ENCODE data around the gene CCDC60.

Gene CCDC60

DNA sequence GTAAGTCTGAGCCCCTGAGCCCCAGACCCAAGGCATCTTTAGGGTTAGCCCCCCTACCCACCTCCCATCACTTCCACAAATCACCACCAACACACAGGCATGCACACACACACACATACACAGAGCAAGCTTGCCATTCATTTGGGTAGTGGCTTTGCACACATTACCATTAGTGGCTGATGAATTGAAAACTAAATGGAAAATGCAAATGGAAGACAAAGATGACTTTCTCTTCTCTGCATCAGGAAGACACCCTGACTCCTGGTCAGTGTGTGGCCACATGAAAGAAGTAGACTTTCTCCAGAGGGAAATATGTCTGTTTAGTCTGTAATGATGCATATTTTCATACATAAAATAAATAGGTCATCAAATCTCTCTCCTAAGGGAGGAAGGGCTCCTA lies 55.2 kb downstream of the CCDC60 start:
- DNase-seq (ENCODE audit: low spot score), result no peak

DNA sequence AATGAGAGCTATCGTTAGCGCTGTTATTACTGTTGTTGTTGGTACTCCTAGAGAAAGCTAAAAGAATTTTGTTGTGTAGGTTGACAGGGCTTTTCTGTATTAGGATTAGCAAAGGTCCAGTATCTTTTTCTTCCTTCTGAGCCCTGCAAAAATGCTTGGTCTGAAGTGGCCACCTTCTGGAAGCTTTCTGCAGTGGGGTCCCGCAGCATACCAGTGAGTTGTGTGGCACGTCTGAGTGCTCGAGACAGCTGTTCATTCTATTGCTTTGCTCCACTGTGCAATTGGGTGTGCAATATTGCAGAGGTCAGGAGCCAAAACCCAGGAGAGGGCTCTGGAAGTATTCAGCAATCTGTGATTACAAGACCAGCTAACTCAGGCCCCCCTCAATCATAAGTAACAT lies 57.1 kb downstream of the CCDC60 start:
- no peak for DNase-seq (ENCODE audit: low spot score)

DNA sequence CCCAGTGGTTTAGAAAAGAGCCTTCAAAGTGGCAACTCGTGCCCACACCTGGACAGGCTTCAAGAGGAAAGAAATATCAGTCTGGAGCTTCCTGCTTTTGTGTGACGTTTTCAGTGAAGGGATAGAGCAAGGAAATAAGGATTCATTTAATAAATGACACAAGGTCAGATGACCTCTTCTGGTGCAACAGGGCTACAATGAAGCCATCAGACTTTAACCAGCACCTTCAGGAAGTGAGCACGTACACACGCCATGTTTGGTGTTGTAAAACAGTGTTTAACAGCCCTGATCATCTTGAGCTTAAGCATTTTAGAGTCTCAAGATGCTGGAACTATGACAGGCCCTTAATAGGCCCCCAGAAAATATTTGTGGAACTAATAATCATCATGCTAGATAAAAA lies 59.1 kb downstream of the CCDC60 start:
- no peak for DNase-seq (ENCODE audit: low spot score)

DNA sequence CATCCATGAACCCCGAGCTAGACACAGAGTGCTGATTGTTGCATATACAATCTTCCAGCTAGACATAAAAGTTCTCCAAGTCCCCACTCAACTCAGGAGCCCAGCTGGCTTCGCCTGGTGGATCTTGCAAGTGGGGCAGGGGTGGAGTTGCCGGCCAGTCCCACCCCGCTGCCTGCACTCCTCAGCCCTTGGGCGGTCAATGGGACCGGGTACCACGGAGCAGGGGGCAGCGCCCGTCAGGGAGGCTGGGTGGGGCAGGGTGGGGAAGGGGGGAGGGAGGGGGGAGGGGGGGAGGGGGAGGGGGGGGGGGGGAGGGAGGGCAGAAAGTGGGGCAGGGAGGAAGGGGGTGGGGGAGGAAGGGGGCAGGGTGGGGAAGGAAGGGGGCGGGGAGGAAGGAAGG lies 63.0 kb downstream of the CCDC60 start:
- DNase-seq (ENCODE audit: low spot score), result no peak

DNA sequence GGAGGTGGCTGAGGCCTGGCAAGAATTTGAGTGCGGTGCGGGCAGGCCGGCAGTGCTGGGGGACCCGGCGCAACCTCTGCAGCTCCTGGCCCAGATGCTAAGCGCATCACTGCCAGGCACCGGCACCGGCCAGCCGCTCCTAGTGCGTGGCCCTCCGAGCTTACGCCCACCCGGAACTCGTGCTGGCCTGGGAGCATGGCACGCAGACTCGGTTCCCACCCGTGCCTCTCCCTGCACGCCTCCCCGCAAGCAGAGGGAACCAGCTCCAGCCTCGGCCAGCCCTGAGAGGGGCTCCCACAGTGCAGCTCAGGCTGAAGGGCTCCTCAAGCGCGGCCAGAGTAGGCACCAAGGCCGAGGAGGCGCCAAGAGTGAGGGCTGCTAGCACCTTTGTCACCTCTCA lies 63.7 kb downstream of the CCDC60 start:
- DNase-seq (ENCODE audit: low spot score), result no peak

DNA sequence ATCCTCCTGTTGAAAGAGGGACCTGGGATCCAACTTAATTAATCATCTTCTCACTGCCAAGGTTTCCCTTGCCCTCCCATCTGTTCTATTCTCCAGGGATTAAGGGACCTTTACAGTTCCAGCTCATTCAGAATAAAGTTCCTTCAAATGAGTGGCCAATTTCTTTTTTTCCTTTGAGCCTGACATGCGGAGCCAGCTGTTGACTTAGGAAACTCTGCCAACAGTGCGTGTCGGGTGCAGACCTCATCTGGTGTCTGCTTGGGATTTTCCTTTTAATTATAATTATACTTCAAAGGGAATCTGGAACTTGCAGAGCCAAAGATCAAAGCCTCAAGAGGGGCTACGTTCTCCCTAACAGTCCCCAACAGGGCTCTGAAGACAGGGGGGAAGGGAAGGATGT lies 64.8 kb downstream of the CCDC60 start:
- peak; percentile 77 for DNase-seq (ENCODE audit: low spot score)

DNA sequence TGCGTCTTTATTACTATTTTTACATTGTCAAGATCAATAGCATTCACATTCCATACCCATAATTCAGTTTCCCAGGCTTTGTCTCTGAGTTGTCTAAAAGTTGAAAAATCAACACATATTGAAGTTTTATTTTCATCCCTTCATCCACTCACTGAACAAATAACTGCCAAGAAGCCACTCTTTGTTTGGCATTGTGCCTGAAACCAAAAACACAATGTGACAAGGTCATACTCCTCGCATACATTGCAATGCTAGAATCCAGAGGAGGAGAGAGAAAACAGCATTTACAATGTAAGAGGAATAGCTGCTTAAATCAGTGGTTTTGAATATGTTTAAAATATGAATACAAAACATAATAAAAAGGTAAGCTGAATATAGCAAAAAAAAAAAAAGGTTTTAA lies 71.8 kb downstream of the CCDC60 start:
- no peak for DNase-seq (ENCODE audit: low spot score)

DNA sequence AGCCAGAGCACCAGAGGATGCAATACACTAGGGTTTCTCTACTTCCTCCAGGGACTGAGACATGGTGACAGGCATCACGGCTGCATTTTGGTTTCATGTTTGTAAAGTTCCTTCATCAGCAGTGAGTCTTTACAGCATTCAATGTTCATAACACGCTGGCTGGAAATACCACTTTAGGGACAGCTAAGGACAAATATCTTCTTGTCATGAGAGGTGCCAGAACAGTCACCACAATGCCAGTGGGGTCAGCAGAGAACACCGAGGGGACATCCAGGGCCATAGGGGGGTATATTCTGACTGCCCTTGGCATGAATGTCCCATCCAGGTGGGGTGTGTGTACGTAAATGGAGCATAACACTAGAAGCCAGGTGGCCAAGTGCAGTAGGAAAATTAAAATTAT lies 72.3 kb downstream of the CCDC60 start:
- DNase-seq (ENCODE audit: low spot score), result no peak

DNA sequence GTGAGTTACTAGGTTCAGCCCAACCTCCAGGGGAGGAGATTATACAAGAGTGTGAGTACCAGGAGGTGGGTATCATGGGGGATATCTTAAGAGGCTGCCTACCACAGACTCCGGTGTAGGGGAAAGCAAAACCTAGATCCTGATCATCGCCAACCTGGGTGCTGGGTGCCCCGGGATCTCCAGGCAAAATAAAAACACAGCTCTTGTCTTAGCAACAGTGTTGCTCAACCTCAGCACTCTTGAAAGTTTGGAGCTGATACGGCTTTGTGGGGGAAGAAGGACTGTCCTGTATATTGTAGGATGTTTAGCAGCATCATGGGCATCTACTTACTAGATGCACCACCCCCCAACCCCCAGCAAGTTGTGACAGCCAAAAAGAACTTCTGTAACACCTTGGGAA lies 74.5 kb downstream of the CCDC60 start:
- no peak for DNase-seq (ENCODE audit: low spot score)

DNA sequence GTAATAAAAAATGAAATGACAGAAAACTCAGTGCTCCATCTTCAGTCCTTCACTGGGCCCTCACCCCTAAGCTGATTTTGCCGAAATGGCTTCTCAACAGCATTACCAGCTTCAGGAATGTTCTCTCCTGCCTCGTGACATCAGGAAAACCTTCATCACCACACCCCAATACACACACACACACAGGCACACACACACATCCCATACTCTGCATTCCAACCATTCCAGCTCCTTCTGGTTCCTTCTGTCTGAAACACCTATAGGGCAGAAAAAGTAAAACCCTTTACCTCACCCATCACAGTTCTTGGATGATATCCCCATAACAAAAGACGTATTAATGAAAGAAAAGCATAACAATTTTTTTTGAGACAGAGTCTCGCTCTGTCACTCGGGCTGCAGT lies 75.9 kb downstream of the CCDC60 start:
- no peak for DNase-seq (ENCODE audit: low spot score)

DNA sequence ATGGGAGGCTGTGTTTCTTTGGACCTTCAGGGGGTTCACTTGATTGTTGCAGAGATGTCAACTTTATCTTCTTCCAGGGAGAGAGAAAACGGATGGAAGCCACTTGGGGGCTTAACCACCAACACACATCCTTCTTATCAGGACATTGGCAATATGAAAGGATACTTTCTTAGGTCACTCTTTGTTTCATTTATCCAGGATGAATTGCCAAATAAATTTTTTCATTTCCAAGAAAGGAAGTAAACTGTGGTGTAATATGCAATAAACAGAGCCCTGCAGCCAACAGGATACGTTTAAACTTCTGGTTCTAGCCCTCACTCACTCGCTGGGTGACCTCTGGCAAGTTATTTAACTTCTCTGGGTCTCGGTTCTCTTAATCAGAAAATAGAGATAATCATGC lies 77.8 kb downstream of the CCDC60 start:
- no peak for DNase-seq (ENCODE audit: low spot score)

DNA sequence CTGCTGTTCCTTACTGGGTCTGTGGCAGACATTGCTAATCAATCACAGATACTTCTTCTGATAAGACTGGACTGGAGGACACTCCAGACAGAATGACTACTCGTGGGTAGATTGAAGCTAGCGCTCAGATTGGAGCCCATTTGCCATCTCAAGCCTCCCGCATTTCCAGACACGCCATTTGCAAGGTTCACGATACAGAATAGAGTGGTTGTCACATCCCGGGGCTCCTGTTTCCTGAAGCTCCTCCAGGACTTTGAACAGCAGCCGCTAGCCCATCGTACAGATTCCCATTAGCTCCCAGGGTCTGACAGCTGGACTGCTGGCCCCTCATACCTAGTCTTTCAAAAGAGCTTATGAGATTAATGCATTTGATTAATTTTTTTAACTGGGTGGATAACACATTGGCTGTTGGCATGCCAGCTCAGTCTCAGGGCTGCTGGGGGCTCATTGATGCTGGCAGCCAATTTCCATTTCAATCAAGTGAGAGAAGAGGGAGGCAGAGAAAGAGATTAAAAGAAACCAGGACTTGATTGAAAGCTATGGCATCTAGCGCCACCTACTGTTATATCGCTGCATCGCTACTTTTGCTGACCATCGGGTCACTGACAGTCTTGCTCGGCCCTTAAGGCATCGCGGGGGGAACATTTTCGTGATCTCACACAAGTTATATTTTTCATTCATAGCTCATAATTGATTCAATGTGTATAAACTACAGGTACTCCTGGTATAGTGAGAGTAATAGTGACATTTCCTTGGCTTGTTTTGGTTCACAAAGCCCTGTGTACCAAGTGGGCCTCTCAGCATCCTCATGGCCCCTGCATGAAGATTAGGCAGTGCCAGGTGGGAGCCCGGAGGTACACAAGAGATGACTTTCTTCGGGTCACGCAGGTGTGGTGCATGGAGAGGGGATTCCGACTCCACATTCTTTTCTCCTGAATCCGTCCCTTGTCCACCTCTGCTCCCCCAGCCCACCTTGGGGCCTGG lies 78.6 kb downstream of the CCDC60 start:
- peak; percentile 85 for DNase-seq (ENCODE audit: low spot score)

DNA sequence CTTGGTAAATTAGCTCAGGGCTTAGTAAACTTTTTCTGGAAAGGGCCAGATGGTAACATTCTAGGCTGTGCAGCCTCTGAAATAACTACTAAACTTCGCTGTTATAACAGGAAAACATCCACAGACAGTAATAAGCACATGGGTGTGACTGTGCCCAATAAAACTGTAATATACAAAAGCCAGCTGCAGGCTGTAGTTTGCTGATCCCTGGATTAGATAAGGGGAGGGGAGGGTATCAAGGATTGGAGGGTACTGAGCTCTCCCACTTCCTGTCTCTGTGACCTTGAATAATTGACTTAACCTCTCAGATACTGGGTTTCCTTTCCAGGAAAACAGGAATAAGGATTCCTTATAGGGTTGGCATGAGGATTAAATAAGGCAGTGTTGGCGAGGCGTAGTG lies 81.2 kb downstream of the CCDC60 start:
- DNase-seq (ENCODE audit: low spot score), result no peak

DNA sequence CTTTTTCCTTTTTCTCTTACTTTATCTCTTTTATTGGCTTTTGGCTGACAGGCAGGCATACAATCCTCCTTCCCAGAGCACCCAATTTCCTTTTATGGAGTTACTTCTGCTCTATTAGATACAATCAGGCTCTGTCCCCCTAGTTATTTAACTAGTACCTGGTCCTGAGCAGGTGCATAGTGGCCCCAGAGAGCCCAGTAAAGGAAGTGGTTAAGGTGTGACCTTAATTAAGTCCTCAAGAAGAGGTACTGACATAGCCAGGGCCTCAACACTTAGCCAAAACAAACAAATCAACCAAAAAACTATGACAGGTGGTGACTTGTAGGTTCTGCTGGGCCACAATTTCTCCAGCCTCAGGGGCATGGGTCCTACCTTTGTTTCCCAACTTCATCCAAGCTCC lies 82.9 kb downstream of the CCDC60 start:
- no peak for DNase-seq (ENCODE audit: low spot score)

DNA sequence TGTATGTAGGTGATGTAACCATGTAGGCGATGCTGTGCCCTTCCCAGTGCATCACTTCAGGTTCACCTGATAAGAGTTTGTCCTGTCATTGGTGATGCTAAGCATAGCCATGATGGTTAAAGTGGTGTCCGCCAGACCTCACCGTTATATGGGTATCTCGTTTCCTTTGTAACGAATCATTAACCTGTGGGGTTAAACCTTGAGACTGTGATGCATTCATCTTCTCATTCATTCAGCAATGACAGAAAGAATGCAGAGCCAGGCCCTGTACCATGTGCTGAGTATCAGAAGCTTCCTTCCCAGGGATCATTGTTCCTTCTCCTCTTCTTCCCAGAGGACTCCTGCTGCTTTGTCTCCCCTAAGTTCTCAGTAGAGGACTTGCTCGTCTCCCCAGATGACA lies 84.9 kb downstream of the CCDC60 start:
- DNase-seq (ENCODE audit: low spot score), result no peak

DNA sequence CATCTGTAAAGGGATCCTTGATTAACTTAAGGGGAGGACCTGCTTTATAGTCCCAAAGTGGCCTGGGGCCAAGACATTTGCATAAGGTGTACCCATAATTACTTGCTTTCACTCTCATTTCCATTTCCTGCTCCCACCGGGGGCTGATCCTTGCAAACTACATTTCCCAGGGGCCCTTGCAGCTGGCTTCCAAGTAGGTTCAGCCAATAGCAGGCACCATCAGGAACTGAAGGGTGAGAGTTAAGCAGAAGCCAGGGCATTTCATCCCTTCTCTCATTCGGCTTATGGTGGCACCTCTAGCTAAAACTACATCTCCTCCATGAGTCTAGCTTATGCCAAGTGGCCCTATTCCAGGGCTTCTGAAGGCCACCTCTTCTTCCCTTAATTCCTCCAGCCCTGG lies 88.8 kb downstream of the CCDC60 start:
- DNase-seq (ENCODE audit: low spot score), result peak; percentile 61

DNA sequence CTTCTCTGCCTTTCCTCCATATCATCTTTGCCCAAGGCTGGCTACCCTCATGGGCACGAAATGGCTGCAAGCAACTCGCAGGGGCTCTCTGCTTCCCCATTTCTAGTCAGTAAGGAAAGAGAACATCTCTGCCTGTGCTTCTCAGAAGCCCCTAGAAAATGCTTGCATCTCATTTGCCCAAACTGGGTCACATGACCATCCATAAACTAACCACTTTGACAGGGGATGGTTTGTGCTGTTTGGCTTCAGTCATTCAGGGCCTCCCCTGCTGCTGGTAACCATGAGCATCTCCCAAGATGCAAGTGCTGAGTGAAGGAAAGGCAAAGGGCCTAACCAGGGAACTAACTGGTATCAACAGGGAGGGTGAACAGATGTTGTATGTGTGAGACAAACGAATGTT lies 91.1 kb downstream of the CCDC60 start:
- DNase-seq (ENCODE audit: low spot score), result no peak

DNA sequence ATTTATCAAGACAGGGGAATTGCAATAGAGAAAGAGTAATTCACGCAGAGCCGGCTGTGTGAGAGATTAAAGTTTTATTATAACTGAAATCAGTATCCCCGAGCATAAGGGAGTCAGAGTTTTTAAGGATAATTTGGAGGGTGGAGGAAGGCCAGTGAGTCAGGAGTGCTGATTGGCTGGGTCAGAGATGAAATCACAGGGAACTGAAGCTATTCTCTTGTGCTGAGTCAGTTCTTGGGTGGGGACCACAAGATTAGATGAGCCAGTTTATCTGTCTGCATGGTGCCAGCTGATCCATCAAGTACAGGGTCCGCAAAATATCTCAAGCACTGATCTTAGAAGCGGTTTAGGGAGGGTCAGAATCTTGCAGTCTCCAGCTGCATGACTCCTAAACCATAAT lies 96.6 kb downstream of the CCDC60 start:
- no peak for DNase-seq (ENCODE audit: low spot score)

DNA sequence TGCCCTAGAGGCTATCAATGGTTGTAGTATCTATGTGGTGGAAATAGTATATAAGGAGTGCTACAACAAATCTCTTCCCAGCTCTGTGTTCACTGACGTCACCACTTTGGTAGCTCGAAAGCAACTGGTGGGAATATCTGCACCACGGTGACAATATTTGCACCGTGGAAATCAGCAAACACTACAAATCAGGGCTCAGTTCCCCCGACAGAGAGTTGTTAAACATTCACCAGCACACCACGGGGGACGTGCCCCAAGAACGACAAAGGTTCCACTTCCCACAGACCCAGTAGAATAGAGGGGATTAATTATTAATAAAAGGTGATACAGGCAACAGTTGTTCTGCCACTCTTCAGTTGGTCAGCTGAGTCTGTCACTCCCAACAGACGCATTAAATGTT lies 98.4 kb downstream of the CCDC60 start:
- DNase-seq (ENCODE audit: low spot score), result no peak

DNA sequence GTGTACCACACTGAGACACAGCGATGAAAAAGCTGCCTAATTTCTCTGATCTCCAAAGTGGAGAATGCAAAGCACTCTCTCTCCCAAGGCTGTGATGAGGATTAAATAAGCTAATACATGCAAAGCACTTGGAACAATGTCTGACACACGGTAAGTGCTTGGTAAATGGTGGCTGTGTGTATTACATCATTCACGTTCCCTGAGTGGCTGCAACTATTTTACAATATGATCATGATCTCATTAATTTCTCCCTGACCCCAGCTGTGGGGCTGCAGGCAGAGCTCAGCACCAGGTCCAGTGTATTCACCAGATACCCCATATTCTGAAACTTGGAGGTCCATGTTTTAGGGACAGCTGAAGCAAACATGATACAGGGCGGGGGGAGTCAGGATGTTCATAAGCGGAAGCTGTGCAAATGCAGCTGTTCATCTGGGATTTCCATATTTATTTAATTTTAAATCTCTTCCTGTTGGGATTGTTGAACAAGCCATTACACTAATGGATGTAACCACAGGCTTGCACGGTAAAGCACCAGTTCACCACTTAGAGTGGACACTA lies 106.4 kb downstream of the CCDC60 start:
- no peak for DNase-seq (ENCODE audit: low spot score)

DNA sequence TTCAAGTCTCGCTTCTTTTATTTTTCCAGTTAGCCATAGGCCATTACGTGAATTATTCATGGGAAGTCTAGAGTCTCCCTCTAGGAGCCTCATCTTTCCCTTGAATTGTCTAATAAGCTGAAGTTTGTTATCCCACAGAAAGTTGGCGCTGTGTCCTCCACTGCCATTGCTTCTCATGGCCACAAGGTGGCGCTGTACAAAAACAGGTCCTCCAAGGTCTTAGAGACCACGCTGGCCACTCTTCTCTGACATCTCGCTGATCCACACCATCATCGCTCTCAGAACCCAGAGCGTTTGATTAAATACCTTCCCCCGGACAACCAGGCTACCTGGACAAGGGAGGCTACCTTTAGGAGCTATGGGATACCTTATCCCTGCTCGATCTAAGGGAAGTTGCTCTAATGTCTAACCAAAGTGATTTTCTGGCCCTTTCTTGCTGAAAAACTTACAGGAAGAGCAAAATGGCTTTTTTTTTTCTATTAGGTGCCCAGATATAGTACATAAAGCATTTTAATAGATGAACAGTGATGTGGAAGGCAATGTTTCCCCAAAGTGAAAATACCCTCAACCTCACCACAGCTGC lies 110.0 kb downstream of the CCDC60 start:
- peak; percentile 82 for DNase-seq (ENCODE audit: low spot score)

DNA sequence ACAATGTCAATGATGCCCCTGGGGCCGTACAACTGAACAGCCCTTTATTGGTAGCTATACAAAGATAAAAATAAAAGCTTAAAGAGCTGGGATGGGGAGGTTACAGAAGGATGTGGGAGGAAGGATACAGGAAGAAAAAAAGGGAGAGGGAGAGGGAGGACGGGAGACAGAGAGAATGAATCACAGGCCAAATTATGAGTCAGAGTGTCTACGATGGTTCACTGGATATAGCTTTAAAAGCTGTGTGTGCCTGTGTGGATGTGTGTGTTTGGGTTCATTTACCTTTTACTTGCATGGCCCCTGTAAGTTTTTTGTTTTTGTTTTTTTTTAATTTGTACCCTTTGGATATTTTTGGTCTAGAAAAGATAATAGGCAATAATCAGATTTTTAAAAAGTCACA lies 111.9 kb downstream of the CCDC60 start:
- no peak for DNase-seq (ENCODE audit: low spot score)

DNA sequence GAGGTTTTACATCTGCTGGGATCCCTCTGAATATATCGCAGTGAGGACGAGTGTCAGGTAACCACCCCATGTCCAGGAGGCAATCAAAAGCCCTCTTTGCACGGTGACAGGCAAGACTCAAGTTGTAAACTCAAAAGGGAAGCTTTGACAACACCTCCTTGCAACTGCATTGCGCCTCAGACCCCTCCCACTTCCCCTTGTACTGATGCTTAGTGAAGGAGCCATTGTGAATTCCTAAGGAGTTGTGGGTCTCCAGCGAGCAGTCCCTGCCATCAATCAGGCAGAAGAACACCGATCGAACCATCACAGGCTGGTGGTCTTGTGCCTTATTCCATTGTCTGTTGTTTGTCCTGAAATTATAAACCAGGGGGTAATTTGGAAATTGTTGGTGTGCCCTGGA lies 112.6 kb downstream of the CCDC60 start:
- DNase-seq (ENCODE audit: low spot score), result no peak

DNA sequence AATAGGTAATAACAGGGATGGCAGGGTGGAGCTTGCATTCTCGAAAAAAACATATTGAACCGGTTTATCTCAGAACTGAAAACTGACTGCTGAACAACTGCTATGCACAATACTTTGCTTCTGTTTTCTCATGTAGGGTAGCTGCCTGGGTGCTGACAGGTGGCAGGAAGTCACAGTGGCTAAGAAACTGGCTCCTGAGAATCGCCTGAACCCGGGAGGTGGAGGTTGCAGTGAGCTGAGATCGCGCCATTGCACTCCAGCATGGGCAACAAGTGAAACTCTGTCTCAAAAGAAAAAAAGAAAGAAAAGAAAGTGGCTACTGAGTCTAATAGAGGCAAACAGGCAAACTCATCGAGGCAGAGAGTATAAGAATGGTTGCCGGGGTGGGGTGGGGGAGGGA lies 113.1 kb downstream of the CCDC60 start:
- no peak for DNase-seq (ENCODE audit: low spot score)
